Measurements from ENCODE around the gene ZSCAN5B. TPM values are rescaled to one million over a fixed set of nuclear protein-coding genes. Genes with fewer than 3 reads are reported as not detected.

ZSCAN5B gene
- total and polyA plus RNA-seq, 9 donors: 0.22 TPM; not detected in 8

DNA sequence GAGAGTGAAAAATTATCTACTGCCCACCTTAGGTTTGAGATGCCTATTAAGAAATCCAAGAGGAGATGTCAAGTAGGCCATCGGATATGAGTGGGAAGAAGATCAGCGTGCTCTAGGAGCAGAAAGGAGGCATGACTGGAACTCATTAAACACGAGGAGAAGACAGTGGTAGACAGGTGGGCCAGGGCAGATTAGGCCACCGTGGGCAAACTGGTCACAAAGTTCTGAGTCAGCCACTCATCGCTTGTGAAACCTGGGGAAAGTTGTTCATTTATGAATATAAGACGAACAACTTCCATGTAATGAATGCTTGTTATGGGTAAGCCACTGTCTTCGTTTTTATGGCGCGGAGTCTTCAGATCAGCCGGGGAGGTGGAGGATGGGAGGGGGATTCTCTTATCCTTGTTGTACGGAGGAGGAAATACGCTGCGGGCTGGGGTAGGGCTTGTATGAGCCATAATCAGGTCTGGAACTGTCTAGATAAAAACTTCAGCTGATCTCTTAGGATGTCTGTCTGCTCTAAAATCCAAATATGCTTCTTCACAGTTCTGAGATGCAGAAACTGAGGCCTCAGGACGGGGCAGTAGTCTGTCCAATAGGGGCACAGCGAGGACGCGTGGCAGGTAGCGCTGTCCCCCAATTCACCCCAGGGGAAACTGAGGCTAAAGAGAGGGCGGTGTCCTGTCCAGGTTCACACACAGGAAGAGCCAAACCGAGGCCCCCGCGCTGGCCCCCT is 57.6 kb downstream of the ZSCAN5B start:
- intact Hi-C loops (cut with DNase I): loop anchor here in 2 of 4 donors (2.0 to 10.0 kb wide), 3 partner anchors 19 to 165 kb away; partner anchors contain the start of gene ZNF787 (in 1 of the 2)
- H3K27me3 ChIP-seq: no peaks in the 10 kb centered on the region
- peak overlapping the region; percentile 26 to 90 for H3K27ac ChIP-seq
- no peak for DNase-seq
- no peaks in the 10 kb centered on the region for H3K9me3 ChIP-seq
- no peaks in the 10 kb centered on the region for H3K36me3 ChIP-seq
- H3K4me3 ChIP-seq: peak overlapping the region; percentile 65
- 14 to 19% (median 14%) methylated on average over 22 of the region's 22 CpGs for WGBS, 3 donors
- TF ChIP-seq, protein P1, sequence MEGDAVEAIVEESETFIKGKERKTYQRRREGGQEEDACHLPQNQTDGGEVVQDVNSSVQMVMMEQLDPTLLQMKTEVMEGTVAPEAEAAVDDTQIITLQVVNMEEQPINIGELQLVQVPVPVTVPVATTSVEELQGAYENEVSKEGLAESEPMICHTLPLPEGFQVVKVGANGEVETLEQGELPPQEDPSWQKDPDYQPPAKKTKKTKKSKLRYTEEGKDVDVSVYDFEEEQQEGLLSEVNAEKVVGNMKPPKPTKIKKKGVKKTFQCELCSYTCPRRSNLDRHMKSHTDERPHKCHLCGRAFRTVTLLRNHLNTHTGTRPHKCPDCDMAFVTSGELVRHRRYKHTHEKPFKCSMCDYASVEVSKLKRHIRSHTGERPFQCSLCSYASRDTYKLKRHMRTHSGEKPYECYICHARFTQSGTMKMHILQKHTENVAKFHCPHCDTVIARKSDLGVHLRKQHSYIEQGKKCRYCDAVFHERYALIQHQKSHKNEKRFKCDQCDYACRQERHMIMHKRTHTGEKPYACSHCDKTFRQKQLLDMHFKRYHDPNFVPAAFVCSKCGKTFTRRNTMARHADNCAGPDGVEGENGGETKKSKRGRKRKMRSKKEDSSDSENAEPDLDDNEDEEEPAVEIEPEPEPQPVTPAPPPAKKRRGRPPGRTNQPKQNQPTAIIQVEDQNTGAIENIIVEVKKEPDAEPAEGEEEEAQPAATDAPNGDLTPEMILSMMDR (IDR thresholded peaks at IDR 0.05): no peak
- TF ChIP-seq POLR2A (IDR thresholded peaks at IDR 0.05) (no peak), EP300 (IDR thresholded peaks at IDR 0.05) (no peak)
- peaks cover 4% of the 10 kb centered on the region for H3K4me1 ChIP-seq (ENCODE audit: insufficient read depth)

Other genes starting within 250 kb of the ZSCAN5B start
- not detected for gene NLRP8, start 250.0 kb downstream of the ZSCAN5B start, total RNA-seq
- gene NLRP8, start 250.0 kb downstream of the ZSCAN5B start, polyA plus RNA-seq: under 1 TPM in 1 of 2 donors, not detected in 1; 0.02 TPM
- gene NLRP5, start 211.0 kb downstream of the ZSCAN5B start, total RNA-seq: under 1 TPM in 1 of 7 donors, not detected in 6; 0.52 TPM
- 1 to 10 TPM in 1 of 2 donors, under 1 TPM in 1; 0.17 to 2.7 TPM for gene NLRP5, start 211.0 kb downstream of the ZSCAN5B start, polyA plus RNA-seq
- 10 to 100 TPM; 10.4 to 36.8 (median 27.5) TPM for gene ZNF787, start 76.5 kb downstream of the ZSCAN5B start, total RNA-seq
- 10 to 100 TPM in 1 of 2 donors, 1 to 10 TPM in 1; 3.0 to 20.4 TPM for gene ZNF787, start 76.5 kb downstream of the ZSCAN5B start, polyA plus RNA-seq
- gene ZNF444, start 56.5 kb downstream of the ZSCAN5B start, total RNA-seq: 10 to 100 TPM; 27.4 to 48.2 (median 38.2) TPM
- 10 to 100 TPM in 1 of 2 donors, 1 to 10 TPM in 1; 7.3 to 25.5 TPM for gene ZNF444, start 56.5 kb downstream of the ZSCAN5B start, polyA plus RNA-seq
- gene GALP, start 21.8 kb downstream of the ZSCAN5B start, total RNA-seq: not detected
- not detected for gene GALP, start 21.8 kb downstream of the ZSCAN5B start, polyA plus RNA-seq
- gene ZSCAN5C, start 4.5 kb upstream of the ZSCAN5B start, total RNA-seq: not detected
- gene ZSCAN5C, start 4.5 kb upstream of the ZSCAN5B start, polyA plus RNA-seq: not detected
- not detected for gene EDDM13, start 75.0 kb upstream of the ZSCAN5B start, total RNA-seq
- gene EDDM13, start 75.0 kb upstream of the ZSCAN5B start, polyA plus RNA-seq: under 1 TPM in 1 of 2 donors, not detected in 1; 0.28 TPM
- 10 to 100 TPM in 5 of 7 donors, 1 to 10 TPM in 2; 7.4 to 25.7 (median 13.9) TPM for gene ZSCAN5A, start 117.1 kb upstream of the ZSCAN5B start, total RNA-seq
- 1 to 10 TPM; 4.6 to 8.9 TPM for gene ZSCAN5A, start 117.1 kb upstream of the ZSCAN5B start, polyA plus RNA-seq
- gene ZNF582, start 195.8 kb upstream of the ZSCAN5B start, total RNA-seq: 10 to 100 TPM in 2 of 7 donors, 1 to 10 TPM in 5; 4.6 to 11.1 (median 8.3) TPM
- 1 to 10 TPM; 4.6 to 7.9 TPM for gene ZNF582, start 195.8 kb upstream of the ZSCAN5B start, polyA plus RNA-seq
- gene ZNF583, start 206.5 kb upstream of the ZSCAN5B start, total RNA-seq: 10 to 100 TPM in 5 of 7 donors, 1 to 10 TPM in 2; 5.9 to 12.5 (median 10.7) TPM
- 1 to 10 TPM; 4.0 to 6.8 TPM for gene ZNF583, start 206.5 kb upstream of the ZSCAN5B start, polyA plus RNA-seq

Data from ovary (tissue), 9 donors.